NCI-H345 (cell line): ENCODE data around the gene OR11H12.
"Not testable (repeated sequence)": the region's sequence is repeated elsewhere in the genome, so short reads cannot be mapped to it uniquely, and the experiment has no call there.

Experiments
- DNase-seq: peaks from one replicate; lab custom pipeline; 2025; lab: John Stamatoyannopoulos, UW

OR11H12 gene, protein sequence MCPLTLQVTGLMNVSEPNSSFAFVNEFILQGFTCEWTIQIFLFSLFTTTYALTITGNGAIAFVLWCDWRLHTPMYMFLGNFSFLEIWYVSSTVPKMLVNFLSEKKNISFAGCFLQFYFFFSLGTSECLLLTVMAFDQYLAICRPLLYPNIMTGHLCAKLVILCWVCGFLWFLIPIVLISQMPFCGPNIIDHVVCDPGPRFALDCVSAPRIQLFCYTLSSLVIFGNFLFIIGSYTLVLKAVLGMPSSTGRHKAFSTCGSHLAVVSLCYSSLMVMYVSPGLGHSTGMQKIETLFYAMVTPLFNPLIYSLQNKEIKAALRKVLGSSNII

GRCh38 chr14:18600817-18601216 is at the start of gene OR11H12:
Gene OR11H12 (plus strand): TSS chr14:18601117. CDS start chr14:18601117, 0 bp downstream.
- not testable (repeated sequence) for DNase-seq

DNA sequence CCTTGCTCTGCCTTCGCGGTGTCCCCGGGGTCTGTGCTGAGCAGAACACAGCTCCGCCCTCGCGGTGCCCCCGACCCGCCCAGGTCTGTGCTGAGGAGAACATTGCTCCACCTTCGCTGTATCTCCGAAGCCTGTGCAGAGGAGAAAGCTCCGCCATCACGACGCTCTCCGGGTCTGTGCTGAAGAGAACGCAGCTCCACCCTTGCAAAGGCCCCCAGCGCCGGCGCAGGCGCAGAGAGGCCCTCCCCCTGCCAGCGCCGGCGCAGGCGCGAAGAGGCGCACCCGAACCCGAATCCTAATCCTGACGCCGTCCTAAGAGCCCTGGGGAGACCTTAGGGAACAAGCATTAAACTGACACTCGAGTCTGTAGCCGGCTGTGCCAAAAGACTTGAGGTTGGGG is 18.0 kb upstream of the OR11H12 start:
- not testable (repeated sequence) for DNase-seq

- DNase-seq, result not testable (repeated sequence)
These were observed 25.8 kb downstream of the OR11H12 start for GRCh38 chr14:18626610-18627213.

DNA sequence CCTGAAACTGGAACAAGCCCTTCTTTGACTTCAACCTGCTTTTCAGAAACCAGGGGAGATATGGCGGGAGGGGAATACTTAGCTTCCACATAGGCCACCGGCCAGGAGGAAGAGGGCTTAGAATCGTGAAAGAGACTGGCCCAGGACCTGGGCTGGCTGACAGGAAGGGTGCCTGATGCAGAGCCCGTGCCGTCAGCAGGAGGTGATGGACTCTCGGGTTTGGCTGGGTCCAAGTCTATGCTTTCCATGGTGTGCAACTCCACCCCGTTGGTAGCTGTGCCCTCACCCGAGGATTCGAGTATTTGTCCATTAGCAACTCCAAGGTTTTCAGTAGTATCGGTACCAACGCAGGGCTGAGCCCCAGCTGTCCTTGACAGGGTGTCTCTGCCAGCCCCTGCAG is 35.1 kb downstream of the OR11H12 start:
- not testable (repeated sequence) for DNase-seq

GRCh38 chr14:18638032-18638431 is 37.1 kb downstream of the OR11H12 start:
- not testable (repeated sequence) for DNase-seq

DNA sequence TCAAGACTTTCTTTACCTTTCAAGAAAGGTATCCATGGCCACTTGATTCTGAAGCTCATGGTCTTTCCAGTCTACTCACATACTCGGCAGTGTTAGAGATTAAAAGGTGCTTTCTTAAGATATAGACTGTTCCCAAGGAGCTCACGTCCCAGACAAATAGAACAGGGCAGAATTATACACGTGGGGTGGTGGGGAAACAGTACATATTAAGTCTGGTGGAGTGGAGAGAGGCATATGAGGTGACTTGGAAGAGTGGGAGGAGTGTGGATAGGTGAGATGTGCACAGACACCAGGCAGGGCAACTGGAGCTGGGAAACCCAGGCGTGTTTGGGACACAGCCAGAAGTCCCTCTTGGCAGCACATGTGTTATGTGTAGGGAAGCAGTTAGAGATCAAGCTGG is 37.9 kb downstream of the OR11H12 start:
- not testable (repeated sequence) for DNase-seq

DNA sequence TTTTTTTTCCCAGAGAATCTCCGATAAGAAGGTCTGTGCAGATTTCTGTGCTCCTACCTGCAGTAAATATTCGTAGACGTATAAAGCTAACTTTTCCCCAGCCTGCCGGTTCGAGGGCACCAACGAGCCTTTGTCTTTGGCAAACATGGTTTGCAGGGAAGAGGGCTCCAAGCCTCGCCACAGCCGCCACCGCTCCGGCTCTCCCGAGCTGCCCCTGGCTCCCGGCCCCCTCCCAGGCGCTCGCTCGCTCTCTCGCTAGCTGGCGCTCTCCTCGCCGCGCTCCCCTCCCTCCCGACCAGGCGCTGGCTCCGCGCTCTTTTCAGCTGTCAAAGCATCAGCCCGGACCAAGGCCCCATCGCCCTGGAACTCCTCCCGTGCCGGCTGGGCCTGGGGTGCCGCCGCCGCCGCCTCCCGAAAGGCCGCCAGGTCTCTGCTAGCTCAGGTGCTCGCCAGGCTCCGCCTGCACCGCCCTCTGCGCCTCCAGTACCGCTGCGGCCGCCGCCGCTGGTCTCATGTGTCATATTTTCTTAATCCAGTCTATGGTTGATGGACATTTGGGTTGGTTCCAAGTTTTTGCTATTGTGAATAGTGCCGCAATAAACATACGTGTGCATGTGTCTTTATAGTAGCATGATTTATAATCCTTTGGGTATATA is 45.3 kb downstream of the OR11H12 start:
- DNase-seq, result not testable (repeated sequence)
